ENCODE results near the gene METTL5.

METTL5 gene

DNA sequence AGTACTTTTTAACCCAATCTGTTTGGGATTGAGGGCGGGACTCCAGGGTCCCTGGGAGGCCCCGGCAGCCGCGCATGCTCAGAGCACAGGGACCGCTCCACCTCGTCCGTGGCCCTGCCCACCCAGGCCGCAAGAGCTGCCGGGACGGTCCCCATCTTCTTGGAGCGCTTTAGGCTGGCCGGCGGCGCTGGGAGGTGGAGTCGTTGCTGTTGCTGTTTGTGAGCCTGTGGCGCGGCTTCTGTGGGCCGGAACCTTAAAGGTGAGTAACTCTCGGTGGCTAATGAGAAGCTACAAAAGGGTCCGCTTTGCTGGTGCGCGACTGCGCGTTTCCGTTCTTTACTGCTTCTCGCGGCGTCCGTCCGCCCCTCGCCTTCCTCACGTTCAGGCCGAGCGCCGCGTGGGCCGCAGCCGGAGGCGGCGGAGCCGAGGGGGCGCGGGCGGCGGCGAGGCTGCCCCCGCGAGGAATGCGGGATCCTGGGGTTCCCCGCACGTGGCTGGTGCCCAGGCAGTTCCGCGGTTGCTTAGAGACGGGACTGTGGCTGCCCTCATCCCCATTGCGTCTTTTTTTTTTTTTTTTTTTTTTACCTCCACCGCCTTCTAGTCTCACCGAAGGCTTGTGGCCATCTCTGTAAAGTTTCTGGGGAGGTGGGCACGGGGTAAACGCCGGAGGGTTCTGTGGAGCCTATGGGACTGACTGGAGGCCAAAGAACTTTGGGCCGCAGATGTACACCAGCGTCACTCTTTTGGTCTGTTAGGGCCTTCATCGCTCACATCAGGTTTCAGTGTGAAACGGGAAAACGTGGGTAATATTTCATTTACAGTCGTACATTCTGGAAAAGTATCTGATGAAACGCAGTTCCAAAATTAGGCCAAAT is 25.8 kb downstream of the METTL5 start, which contains the start of gene SSB:
Gene SSB (plus strand): TSS at position 154 of the 875 bp plus-strand sequence. CDS start 2,090 bp downstream, outside the sequence.
- H3K27ac ChIP-seq (ENCODE audit: low read depth, low read length, poor library complexity, severe bottlenecking), result peak within 1 kb of the TSS; percentile 83
- no peaks in the 10 kb centered on the region for H4K20me1 ChIP-seq (ENCODE audit: insufficient read depth, low read length)
- peak within 1 kb of the TSS; percentile 86 for H2AFZ ChIP-seq (ENCODE audit: low read length)
- peak within 1 kb of the TSS; percentile 96 for H3K4me2 ChIP-seq (ENCODE audit: low read length)
- H3K9me2 ChIP-seq (ENCODE audit: low read depth, low read length), result no peaks in the 10 kb centered on the region
- peak within 1 kb of the TSS; percentile 82 for H3K9ac ChIP-seq (ENCODE audit: low read length)
- no peaks in the 10 kb centered on the region for H3K9me3 ChIP-seq (ENCODE audit: low read length)
- peaks cover 34% of the 10 kb centered on the region for H3K36me3 ChIP-seq (ENCODE audit: insufficient read depth, low read length)
- peak within 1 kb of the TSS; percentile 87 for H3K4me3 ChIP-seq (ENCODE audit: low read depth, low read length, poor library complexity, severe bottlenecking)
- H3F3A ChIP-seq (ENCODE audit: insufficient read depth, low read length), result no peaks in the 10 kb centered on the region
- no peaks in the 10 kb centered on the region for H3K27me3 ChIP-seq (ENCODE audit: insufficient read depth, low read length)
- TF ChIP-seq EZH2 (IDR thresholded peaks at IDR 0.05; ENCODE audit: borderline replicate concordance, low read length), result no peak
- TF ChIP-seq CTCF (IDR thresholded peaks at IDR 0.05; ENCODE audit: low read length), result no peak
- H3K79me2 ChIP-seq (ENCODE audit: insufficient read depth, low read length), result peaks cover 29% of the 10 kb centered on the region
- H3K4me1 ChIP-seq (ENCODE audit: insufficient read depth, low read length, severe bottlenecking), result peaks cover 25% of the 10 kb centered on the region

- Histone ChIP-seq H2AFZ (ENCODE audit: low read length) (peak overlapping the region; percentile 86), H3K36me3 (ENCODE audit: insufficient read depth, low read length) (peaks cover 28% of the 10 kb centered on the region), H3K9me3 (ENCODE audit: low read length) (no peaks in the 10 kb centered on the region), H3K4me1 (ENCODE audit: insufficient read depth, low read length, severe bottlenecking) (peaks cover 25% of the 10 kb centered on the region), H3K27me3 (ENCODE audit: insufficient read depth, low read length) (no peaks in the 10 kb centered on the region), H3K9me2 (ENCODE audit: low read depth, low read length) (no peaks in the 10 kb centered on the region), H3K4me2 (ENCODE audit: low read length) (peak overlapping the region; percentile 96), H4K20me1 (ENCODE audit: insufficient read depth, low read length) (no peaks in the 10 kb centered on the region), H3K79me2 (ENCODE audit: insufficient read depth, low read length) (peaks cover 29% of the 10 kb centered on the region), H3K27ac (ENCODE audit: low read depth, low read length, poor library complexity, severe bottlenecking) (peak overlapping the region; percentile 83), H3K4me3 (ENCODE audit: low read depth, low read length, poor library complexity, severe bottlenecking) (peak overlapping the region; percentile 87), H3F3A (ENCODE audit: insufficient read depth, low read length) (no peaks in the 10 kb centered on the region), H3K9ac (ENCODE audit: low read length) (peak overlapping the region; percentile 82)
- TF ChIP-seq CTCF (IDR thresholded peaks at IDR 0.05; ENCODE audit: low read length) (no peak), EZH2 (IDR thresholded peaks at IDR 0.05; ENCODE audit: borderline replicate concordance, low read length) (no peak)
Observed at GRCh38 chr2:169798397-169798717, 26.3 kb downstream of the METTL5 start.

- no peak overlapping the region for H3K9ac ChIP-seq (ENCODE audit: low read length)
- H3K4me3 ChIP-seq (ENCODE audit: low read depth, low read length, poor library complexity, severe bottlenecking), result no peak overlapping the region
- no peaks in the 10 kb centered on the region for H3F3A ChIP-seq (ENCODE audit: insufficient read depth, low read length)
- H3K36me3 ChIP-seq (ENCODE audit: insufficient read depth, low read length), result peaks cover 21% of the 10 kb centered on the region
- H3K4me2 ChIP-seq (ENCODE audit: low read length), result no peak overlapping the region
- peaks cover 25% of the 10 kb centered on the region for H3K4me1 ChIP-seq (ENCODE audit: insufficient read depth, low read length, severe bottlenecking)
- H3K27ac ChIP-seq (ENCODE audit: low read depth, low read length, poor library complexity, severe bottlenecking), result no peak overlapping the region
- no peak overlapping the region for H2AFZ ChIP-seq (ENCODE audit: low read length)
- no peaks in the 10 kb centered on the region for H3K9me3 ChIP-seq (ENCODE audit: low read length)
- TF ChIP-seq EZH2 (IDR thresholded peaks at IDR 0.05; ENCODE audit: borderline replicate concordance, low read length) (no peak), CTCF (IDR thresholded peaks at IDR 0.05; ENCODE audit: low read length) (no peak)
- no peaks in the 10 kb centered on the region for H4K20me1 ChIP-seq (ENCODE audit: insufficient read depth, low read length)
- peaks cover 24% of the 10 kb centered on the region for H3K79me2 ChIP-seq (ENCODE audit: insufficient read depth, low read length)
- no peaks in the 10 kb centered on the region for H3K27me3 ChIP-seq (ENCODE audit: insufficient read depth, low read length)
- no peaks in the 10 kb centered on the region for H3K9me2 ChIP-seq (ENCODE audit: low read depth, low read length)
Observed at GRCh38 chr2:169797601-169798000, 27.1 kb downstream of the METTL5 start.

Measured in OCI-LY1 (cell line).